Esophagus squamous epithelium (tissue), 4 donors: ENCODE data around the gene GFRA1.

Experiments
- POLR2A ChIP-seq, 4 donors: fragments of 450-650 bp; IDR thresholded peaks; one replicate each; pipeline ENCODE4 v1.6.1; 2017; ENCODE audit warnings: antibody characterized with exemption in 4 of 4, mild to moderate bottlenecking in 4 of 4, moderate library complexity in 3 of 4
- TF ChIP-seq, protein P1 (sequence below), 6 experiments: fragments of 450-650 bp in 4 of 6; fragments of 200-600 bp in 2 of 6; sonication (generic) in 2 of 6; IDR thresholded peaks; one replicate each; pipeline ENCODE4 v1.5.1; 2016 to 2019; ENCODE audit warnings: antibody characterized with exemption in 6 of 6, mild to moderate bottlenecking in 4 of 6, moderate library complexity in 4 of 6

DNA sequence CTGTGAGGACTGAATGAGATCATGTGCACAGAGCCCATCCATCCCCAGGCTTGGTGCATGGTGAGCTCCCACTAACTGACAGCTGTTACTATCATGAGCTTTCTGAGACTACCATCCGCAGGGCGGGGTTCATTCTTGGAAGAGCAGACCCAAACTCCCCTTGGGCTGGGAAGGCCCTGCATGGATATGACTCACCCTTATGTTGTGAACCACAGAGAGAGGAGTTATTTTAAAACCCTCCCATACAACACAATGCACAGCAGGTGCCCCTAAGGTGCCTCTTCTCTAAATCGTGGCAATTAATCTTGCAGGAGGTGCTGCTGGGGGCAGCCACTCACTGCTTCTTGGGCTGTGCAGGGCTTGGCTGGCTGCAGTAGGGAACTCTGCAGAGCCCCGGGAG, 219.1 kb downstream of the GFRA1 start:
- TF ChIP-seq, protein P1, sequence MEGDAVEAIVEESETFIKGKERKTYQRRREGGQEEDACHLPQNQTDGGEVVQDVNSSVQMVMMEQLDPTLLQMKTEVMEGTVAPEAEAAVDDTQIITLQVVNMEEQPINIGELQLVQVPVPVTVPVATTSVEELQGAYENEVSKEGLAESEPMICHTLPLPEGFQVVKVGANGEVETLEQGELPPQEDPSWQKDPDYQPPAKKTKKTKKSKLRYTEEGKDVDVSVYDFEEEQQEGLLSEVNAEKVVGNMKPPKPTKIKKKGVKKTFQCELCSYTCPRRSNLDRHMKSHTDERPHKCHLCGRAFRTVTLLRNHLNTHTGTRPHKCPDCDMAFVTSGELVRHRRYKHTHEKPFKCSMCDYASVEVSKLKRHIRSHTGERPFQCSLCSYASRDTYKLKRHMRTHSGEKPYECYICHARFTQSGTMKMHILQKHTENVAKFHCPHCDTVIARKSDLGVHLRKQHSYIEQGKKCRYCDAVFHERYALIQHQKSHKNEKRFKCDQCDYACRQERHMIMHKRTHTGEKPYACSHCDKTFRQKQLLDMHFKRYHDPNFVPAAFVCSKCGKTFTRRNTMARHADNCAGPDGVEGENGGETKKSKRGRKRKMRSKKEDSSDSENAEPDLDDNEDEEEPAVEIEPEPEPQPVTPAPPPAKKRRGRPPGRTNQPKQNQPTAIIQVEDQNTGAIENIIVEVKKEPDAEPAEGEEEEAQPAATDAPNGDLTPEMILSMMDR (IDR thresholded peaks at IDR 0.05): no peak
- no peak for TF ChIP-seq POLR2A (IDR thresholded peaks at IDR 0.05)
